Thymus (tissue), 11 donors: Measurements from ENCODE around the gene TMEM132A. TPM values are rescaled to one million over a fixed set of nuclear protein-coding genes. Genes with fewer than 3 reads are reported as not detected.

ENCODE experiments used
- DNase-seq, 9 donors: peaks; one replicate each; pipeline ENCODE4 v3.0.0-alpha.2; 2013; ENCODE audit warnings: low spot score in 9 of 9, low read depth in 6 of 9, missing footprints in 1 of 9
- H3K27ac ChIP-seq, 2 donors: one replicate each; pipeline ENCODE4 v1.5.1; 2013; ENCODE audit warnings: control low read depth in 1 of 2, low read depth in 1 of 2, low read length in 1 of 2, mild to moderate bottlenecking in 1 of 2, moderate library complexity in 1 of 2
- H3K27me3 ChIP-seq, 2 donors: one replicate each; pipeline ENCODE4 v1.5.1; 2013; ENCODE audit warnings: low read length in 1 of 2; ENCODE audit not compliant: control insufficient read depth in 2 of 2, insufficient read depth in 1 of 2
- H3K36me3 ChIP-seq, 2 donors: one replicate each; pipeline ENCODE4 v1.5.1; 2013; ENCODE audit warnings: low read length in 1 of 2, mild to moderate bottlenecking in 1 of 2, moderate library complexity in 1 of 2; ENCODE audit not compliant: control insufficient read depth in 2 of 2, insufficient read depth in 2 of 2
- H3K4me1 ChIP-seq, 2 donors: one replicate each; pipeline ENCODE4 v1.5.1; 2013; ENCODE audit warnings: low read length in 2 of 2; ENCODE audit not compliant: control insufficient read depth in 2 of 2, insufficient read depth in 2 of 2
- H3K4me3 ChIP-seq, 2 donors: one replicate each; pipeline ENCODE4 v1.5.1; 2013; ENCODE audit warnings: low read length in 2 of 2, control low read depth in 1 of 2, mild to moderate bottlenecking in 1 of 2
- H3K9me3 ChIP-seq, 2 donors: one replicate each; pipeline ENCODE4 v1.5.1; 2013; ENCODE audit warnings: low read length in 1 of 2, mild to moderate bottlenecking in 1 of 2; ENCODE audit not compliant: control insufficient read depth in 2 of 2, insufficient read depth in 1 of 2
- WGBS: extraction: QIAGEN DNeasy Blood & Tissue Kit; methylation state at CpG from one replicate; pipeline ENCODE4 v1.1.7; 2013; 5-methylcytosine and 5-hydroxymethylcytosine counted together
- polyA plus RNA-seq: library from polyadenylated mRNA; stranded (reverse); fragments of 200-250 nt; gene quantifications from one replicate; pipeline ENCODE4 v1.2.3, GENCODE V29; 2013
- total RNA-seq: library from RNA; stranded (reverse); fragments of 120-200 nt; gene quantifications from one replicate; pipeline ENCODE4 v1.2.4, GENCODE V29; 2013
- donor health status: healthy.

TMEM132A gene
- total and polyA plus RNA-seq, 2 donors, result 4.6 to 5.7 TPM

DNA sequence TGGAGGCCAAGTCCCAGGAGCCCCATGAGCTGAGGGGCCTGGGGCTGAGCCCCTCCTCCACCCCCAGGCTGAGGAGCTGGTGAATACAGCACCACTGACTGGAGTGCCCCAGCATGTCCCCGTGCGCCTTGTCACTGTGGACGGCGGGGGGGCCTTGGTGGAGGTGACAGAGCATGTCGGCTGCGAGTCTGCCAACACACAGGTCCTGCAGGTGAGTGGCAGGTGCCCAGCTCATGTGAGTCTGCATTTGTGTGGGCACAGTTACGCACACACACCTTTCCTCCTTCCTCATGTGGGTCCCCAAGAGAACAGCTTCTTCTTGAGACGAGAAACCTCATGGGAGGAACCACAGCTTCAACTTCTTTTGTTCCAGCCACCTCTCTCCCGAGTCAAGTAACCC, 7.7 kb downstream of the TMEM132A start:
- Histone ChIP-seq H3K36me3 (no peaks in the 10 kb centered on the region), H3K27me3 (peaks cover 0 to 57% of the 10 kb centered on the region in 2 donors), H3K9me3 (no peaks in the 10 kb centered on the region), H3K27ac (no peak overlapping the region), H3K4me3 (no peak overlapping the region), H3K4me1 (peaks cover 0 to 4% of the 10 kb centered on the region in 2 donors)
- WGBS, result 81% methylated on average over 9 of the region's 9 CpGs
- DNase-seq, result no peak

DNA sequence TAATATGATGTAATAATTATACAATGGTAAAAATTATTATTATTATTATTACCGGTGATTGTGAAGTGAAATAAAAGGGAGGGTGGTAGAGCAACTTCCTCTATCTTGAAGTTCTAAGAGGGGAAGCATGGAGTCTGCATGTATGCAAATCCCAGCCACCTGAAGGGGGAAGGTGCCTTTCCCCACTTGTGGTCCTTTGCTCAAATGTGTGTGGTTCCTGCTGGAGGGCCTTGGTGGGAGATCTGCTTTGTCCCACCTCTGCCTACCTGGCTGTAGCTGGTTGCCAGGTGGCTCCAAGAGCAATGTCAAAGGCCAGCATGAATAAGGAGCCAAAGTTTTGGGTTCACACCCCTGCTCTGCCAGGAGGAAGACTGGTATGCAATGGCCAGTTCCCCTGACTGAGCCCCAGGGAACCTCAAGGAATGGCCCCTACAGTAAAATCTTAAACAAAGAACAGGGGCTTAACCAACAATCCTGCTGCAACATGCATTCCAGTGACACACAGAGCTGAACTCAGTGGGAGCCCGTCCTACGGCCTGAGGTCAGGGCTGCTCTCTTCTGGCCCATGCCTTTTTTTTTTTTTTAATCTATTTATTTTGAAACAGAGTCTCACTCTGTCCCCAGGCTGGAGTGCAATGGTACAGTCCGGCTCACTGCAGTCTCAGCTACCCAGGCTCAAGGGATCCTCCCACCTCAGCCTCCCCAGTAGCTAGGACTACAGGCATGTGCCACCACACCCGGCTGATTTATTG, 8.5 kb downstream of the TMEM132A start:
- Histone ChIP-seq H3K4me3 (no peak overlapping the region), H3K9me3 (no peaks in the 10 kb centered on the region), H3K27ac (no peak overlapping the region), H3K36me3 (no peaks in the 10 kb centered on the region), H3K4me1 (peaks cover 0 to 4% of the 10 kb centered on the region in 2 donors), H3K27me3 (peaks cover 0 to 53% of the 10 kb centered on the region in 2 donors)
- no peak for DNase-seq
- WGBS, result 85% methylated on average over 5 of the region's 5 CpGs

DNA sequence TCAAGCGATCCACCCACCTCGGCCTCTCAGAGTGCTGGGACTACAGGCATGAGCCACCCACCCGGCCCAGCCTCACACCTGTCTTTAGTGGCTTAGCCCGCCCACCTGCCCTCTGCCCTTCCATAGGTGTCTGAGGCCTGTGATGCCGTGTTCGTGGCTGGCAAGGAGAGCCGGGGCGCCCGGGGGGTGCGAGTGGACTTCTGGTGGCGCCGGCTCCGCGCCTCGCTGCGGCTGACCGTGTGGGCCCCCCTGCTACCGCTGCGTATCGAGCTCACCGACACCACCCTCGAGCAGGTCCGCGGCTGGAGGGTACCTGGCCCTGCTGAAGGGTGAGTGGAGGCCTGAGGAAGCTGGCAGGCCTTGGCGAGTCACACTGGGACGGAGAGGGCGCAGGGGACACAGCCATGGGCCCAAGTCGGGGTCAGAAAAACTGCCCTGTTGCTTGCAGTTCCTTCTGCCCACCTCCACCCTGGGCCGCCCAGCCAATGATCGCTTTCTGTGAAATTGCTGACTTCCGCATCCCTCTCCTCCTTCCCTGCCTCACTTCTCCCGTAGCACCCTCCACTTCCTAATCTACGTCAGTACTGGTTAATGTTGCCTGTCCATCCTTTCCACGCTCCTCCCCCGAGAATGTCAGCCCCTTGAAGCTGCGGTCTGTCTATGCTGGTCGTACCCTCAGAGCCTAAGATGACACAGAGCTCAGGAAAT, 9.3 kb downstream of the TMEM132A start:
- H3K4me1 ChIP-seq, result peaks cover 0 to 4% of the 10 kb centered on the region in 2 donors
- H3K4me3 ChIP-seq, result no peak overlapping the region
- H3K9me3 ChIP-seq, result no peaks in the 10 kb centered on the region
- H3K27ac ChIP-seq, result no peak overlapping the region
- no peaks in the 10 kb centered on the region for H3K36me3 ChIP-seq
- DNase-seq, result no peak
- H3K27me3 ChIP-seq, result peaks cover 0 to 53% of the 10 kb centered on the region in 2 donors
- WGBS, result 97% methylated on average over 37 of the region's 37 CpGs

DNA sequence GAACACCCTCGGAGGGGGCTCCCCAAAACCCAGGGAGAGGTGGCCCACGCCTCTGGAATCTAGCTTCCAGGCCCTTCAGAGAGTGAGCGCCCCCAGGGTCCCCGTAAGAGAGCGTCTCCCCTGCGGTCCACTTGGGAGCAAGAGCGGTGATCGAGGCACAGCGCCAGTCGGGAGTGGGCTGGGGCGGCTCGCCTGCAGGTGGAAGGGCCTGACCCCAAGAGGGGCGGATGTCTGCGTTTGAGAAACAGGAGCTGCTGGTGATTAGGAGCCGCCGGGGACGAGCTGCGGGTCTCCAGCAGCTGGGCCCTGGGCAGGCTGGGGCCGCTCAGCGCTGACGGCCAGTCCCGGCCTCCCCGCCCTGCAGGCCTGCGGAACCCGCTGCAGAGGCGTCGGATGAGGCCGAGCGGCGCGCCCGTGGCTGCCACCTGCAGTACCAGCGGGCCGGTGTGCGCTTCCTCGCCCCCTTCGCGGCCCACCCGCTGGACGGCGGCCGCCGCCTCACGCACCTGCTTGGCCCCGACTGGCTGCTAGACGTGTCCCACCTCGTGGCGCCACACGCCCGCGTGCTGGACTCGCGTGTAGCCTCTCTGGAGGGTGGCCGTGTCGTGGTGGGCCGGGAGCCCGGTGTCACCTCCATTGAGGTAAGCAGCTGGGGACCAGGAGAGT, 10.0 kb downstream of the TMEM132A start:
- Histone ChIP-seq H3K27ac (no peak overlapping the region), H3K9me3 (no peaks in the 10 kb centered on the region), H3K27me3 (peaks cover 0 to 46% of the 10 kb centered on the region in 2 donors), H3K4me3 (no peak overlapping the region), H3K36me3 (no peaks in the 10 kb centered on the region), H3K4me1 (peaks cover 4 to 8% of the 10 kb centered on the region in 2 donors)
- DNase-seq, result no peak
- WGBS, result 95% methylated on average over 57 of the region's 57 CpGs

DNA sequence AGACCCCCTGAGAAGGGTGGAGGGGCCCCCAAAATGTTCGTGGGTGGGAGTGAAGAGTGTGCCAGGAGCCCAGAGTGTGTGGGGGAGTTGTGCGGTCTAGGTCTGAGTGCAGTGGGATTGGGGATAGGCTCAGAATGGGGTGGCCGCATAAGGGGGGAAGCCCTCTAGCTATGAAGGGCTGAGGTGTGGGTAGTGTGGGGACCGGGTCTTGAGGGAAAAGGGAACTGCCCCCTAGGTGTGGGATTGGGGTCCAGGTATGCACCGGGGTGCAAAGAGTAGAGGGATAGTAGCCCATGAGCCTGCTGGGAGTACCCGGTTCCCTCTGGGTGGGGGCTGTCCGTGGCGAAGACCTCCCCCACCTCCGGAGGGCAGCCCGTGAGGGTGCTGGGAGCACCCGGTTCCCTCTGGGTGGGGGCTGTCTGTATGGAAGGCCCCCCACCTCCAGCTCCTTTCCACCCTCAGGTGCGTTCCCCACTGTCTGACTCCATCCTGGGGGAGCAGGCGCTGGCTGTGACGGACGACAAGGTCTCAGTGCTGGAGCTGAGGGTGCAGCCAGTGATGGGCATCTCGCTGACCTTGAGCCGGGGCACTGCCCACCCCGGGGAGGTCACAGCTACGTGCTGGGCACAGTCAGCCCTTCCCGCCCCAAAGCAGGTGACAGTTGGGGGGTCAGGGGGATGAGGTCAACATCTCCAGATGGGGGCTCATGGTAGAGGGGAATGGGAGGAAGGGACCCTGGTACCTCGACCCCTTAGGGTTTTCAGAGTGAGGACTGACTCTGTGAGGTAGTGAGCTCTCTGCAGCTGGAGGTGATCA, 10.7 kb downstream of the TMEM132A start:
- H3K27me3 ChIP-seq, result peaks cover 0 to 40% of the 10 kb centered on the region in 2 donors
- no peaks in the 10 kb centered on the region for H3K9me3 ChIP-seq
- no peak for DNase-seq
- H3K4me3 ChIP-seq, result no peak overlapping the region
- peaks cover 11 to 15% of the 10 kb centered on the region in 2 donors for H3K4me1 ChIP-seq
- no peaks in the 10 kb centered on the region for H3K36me3 ChIP-seq
- no peak overlapping the region for H3K27ac ChIP-seq
- WGBS, result 91% methylated on average over 21 of the region's 21 CpGs

DNA sequence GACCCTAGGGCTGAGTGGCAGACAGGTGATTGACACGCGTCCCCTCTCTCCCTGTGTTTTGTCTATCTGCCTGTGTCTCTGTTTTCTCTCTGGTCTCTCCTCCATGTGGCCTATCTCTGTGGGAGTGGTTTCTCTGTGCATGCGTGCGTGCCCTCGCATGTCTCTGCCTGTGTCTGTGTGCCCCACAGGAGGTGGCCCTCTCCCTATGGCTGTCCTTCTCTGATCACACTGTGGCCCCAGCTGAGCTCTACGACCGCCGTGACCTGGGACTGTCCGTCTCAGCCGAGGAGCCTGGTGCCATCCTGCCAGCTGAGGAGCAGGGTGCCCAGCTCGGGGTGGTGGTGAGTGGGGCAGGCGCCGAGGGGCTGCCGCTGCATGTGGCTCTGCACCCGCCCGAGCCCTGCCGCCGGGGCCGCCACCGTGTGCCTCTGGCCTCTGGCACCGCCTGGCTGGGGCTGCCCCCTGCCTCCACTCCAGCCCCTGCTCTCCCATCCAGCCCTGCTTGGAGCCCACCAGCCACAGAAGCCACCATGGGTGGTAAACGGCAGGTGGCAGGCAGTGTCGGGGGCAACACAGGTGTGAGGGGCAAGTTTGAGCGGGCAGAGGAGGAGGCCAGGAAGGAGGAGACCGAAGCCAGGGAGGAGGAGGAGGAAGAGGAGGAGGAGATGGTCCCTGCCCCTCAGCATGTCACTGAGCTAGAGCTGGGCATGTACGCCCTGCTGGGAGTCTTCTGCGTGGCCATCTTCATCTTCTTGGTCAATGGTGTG, 11.6 kb downstream of the TMEM132A start:
- no peak for DNase-seq
- H3K9me3 ChIP-seq, result no peaks in the 10 kb centered on the region
- H3K4me3 ChIP-seq, result no peak overlapping the region
- 89% methylated on average over 27 of the region's 27 CpGs for WGBS
- no peaks in the 10 kb centered on the region for H3K36me3 ChIP-seq
- H3K4me1 ChIP-seq, result peaks cover 18 to 24% of the 10 kb centered on the region in 2 donors
- H3K27me3 ChIP-seq, result peaks cover 0 to 31% of the 10 kb centered on the region in 2 donors
- no peak overlapping the region for H3K27ac ChIP-seq

DNA sequence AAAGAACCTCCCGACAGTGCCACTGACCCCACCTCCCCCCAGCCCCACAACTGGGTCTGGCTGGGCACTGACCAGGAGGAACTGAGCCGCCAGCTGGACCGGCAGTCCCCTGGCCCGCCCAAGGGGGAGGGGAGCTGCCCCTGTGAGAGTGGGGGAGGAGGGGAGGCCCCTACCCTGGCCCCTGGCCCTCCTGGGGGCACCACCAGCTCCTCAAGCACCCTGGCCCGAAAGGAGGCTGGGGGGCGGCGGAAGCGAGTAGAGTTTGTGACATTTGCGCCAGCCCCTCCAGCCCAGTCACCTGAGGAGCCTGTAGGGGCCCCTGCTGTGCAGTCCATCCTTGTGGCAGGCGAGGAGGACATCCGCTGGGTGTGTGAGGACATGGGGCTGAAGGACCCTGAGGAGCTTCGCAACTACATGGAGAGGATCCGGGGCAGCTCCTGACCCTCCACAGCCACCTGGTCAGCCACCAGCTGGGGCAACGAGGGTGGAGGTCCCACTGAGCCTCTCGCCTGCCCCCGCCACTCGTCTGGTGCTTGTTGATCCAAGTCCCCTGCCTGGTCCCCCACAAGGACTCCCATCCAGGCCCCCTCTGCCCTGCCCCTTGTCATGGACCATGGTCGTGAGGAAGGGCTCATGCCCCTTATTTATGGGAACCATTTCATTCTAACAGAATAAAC, 12.3 kb downstream of the TMEM132A start:
- Histone ChIP-seq H3K9me3 (no peaks in the 10 kb centered on the region), H3K27me3 (peaks cover 0 to 26% of the 10 kb centered on the region in 2 donors), H3K36me3 (no peaks in the 10 kb centered on the region), H3K4me3 (no peak overlapping the region), H3K27ac (no peak overlapping the region), H3K4me1 (peaks cover 23 to 31% of the 10 kb centered on the region in 2 donors)
- WGBS, result 92% methylated on average over 18 of the region's 18 CpGs
- DNase-seq, result no peak

DNA sequence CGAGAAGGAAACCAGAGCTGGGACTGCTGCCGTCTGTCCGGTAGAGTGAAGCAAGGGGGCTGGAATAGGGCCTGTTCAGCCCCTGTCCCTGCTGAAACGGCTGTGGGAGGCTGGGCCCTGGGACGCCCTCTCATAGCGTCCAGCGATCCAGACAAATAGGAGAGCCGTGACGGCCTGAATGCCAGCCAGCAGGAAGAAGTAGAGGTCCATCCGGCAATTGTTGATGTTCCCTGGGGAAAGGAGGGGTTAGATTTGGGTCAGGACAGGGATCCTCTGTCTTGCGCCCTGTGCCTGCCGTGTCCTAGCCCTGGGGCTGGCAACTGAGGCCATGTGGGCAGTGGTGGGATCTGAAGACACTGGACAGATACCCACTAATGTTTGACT, 12.9 kb downstream of the TMEM132A start:
- H3K27ac ChIP-seq, result no peak overlapping the region
- peaks cover 0 to 22% of the 10 kb centered on the region in 2 donors for H3K27me3 ChIP-seq
- no peaks in the 10 kb centered on the region for H3K9me3 ChIP-seq
- no peaks in the 10 kb centered on the region for H3K36me3 ChIP-seq
- peaks cover 23 to 37% of the 10 kb centered on the region in 2 donors for H3K4me1 ChIP-seq
- WGBS, result 96% methylated on average over 12 of the region's 12 CpGs
- DNase-seq, result no peak
- H3K4me3 ChIP-seq, result no peak overlapping the region
